Daoy (cell line): ENCODE measurements around the gene SHKBP1. TPM values are rescaled to one million over a fixed set of nuclear protein-coding genes. Genes with fewer than 3 reads are reported as not detected.
"Not testable (repeated sequence)": the region's sequence is repeated elsewhere in the genome, so short reads cannot be mapped to it uniquely, and the experiment has no call there.

Source experiments
- DNase-seq: peaks from one replicate; pipeline ENCODE4 v3.0.0-alpha.2; 2015; ENCODE audit warnings: low read depth
- total RNA-seq: library from RNA; depleted of rRNA; stranded (reverse); fragments of >200 nt; shearing (Covaris generic); gene quantifications from 2 replicates; pipeline ENCODE4 v1.2.3, GENCODE V29; 2014

SHKBP1 gene
- total RNA-seq, 1 experiment from 2014 or later, result 134 TPM

DNA sequence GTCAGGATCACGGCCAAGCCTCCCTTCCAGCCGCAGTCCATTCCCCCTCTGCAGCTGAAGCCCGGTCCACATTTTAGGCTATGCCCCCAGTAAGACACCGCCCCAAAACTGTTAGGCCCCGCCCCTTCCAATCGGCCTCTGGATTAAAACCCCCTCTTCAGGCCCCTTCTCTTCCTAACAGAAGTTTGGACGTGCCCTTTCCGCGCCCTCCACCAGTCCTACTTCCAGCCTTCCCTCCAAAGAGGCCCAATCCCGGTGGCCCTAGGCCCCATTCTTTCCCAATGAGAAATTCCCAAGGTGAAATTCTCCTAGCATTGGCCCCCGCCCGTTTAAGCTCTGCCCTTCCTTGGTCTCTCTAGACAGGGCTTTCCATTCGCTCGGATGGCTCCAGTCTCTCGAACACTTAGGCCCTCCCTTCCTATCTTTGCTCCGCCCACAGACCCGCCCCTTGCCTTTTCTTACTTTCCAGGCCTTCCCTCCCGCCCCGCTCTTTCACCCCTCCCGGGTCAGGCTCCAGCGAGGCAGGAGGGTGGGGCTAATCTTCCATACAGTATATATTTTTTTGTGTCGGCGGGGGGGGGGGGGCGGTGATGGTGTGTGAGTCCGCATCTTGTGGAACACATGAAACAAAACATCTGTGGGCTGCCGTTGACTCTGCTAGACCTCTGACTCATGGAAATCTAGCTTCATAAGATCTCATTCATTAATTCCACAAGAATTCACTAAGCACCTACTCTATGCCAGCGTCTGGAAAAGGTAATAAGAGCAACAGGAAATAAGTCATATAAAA lies 38.1 kb downstream of the SHKBP1 start:
- peak; percentile 97 for DNase-seq

DNA sequence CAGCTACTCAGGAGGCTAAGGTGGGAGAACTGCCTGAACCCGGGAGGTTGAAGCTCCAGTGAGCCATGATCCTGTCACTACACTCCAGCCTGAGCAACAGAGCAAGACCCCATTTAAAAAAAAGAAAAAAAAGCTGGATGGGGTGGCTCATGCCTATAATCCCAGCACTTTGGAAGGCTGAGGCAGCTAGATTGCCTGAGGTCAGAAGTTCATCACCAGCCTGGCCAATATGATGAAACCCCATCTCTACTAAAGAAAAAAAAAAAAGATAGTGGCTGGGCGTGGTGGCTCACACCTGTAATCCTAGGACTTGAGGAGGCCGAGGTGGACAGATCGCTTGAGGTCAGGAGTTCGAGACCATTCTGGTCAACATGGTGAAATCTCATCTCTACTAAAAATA lies 39.5 kb downstream of the SHKBP1 start:
- DNase-seq, result no peak

DNA sequence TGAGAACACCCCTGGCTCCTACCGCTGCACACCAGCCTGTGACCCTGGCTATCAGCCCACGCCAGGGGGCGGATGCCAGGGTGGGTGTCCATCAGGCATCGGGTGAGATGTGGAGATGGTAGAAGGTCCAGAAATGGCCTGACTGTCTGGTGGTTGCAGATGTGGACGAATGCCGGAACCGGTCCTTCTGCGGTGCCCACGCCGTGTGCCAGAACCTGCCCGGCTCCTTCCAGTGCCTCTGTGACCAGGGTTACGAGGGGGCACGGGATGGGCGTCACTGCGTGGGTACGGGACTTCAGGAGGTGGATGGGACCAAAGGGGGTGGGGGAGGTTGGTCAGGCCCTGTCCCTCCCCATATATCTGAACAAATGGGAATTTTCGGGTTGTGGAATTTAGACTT lies 40.3 kb downstream of the SHKBP1 start:
- no peak for DNase-seq

DNA sequence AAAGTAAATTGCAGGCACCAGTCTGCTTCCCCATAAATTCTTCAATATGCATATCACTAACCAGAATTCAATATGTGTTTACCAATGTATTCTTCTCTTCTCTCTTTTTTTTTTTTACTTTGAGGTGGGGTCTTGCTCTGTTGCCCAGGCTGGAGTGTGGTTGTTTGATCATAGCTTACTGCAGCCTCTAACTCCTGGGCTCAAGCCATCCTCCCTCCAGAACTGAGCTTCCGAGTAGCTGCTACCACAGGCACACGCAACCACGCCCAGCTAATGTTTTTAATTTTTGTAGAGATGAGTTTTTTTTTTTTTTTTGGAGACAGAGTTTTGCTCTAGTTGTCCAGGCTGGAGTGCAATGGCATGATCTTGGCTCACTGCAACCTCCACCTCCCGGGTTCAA lies 41.3 kb downstream of the SHKBP1 start:
- DNase-seq, result no peak

DNA sequence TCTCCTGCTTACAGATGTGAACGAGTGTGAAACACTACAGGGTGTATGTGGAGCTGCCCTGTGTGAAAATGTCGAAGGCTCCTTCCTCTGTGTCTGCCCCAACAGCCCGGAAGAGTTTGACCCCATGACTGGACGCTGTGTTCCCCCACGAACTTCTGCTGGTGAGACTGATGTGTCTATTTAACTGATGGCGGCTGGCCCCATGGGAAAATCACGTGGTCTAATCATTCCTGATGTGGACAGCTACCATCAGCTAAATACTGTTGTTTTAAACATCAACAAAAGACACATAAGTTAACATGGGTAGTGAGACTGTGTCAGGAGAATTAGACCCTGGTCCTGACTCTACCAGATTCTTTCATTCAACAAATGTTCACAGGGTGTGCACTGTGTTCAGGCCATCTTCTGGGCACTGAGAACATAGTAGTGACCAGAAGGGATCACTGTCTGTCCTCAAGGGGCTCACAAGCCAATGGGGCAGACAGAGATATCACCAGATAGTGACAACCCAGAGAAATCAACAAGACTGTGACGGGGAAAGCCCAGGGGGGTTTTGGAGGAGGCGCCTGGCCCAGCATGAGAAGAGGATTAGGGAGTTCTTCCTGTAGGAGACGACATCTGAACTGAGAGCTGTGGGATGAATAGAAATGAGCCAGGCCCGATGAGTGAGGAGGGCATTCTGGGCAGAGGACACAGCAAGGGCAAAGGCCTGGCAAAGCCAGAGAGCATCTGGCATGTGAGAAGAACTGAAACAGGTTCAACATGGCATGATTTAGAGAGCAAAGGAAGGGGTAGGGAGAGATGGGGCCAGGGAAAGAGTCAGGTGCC lies 42.9 kb downstream of the SHKBP1 start:
- DNase-seq, result no peak

DNA sequence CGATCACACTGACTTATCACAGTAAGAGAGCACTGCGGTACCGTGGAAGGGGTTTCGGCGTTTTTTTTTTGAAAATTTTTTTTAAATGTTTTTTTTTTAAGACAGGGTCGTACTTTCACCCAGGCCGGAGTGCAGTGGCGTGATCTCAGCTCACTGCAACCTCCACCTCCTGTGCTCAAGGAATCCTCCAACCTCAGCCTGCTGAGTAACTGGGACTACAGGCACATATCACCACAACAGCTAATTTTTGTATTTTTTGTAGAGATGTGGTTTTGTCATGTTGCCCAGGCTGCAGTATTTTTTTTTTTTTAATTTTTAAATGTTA lies 43.5 kb downstream of the SHKBP1 start:
- no peak for DNase-seq

DNA sequence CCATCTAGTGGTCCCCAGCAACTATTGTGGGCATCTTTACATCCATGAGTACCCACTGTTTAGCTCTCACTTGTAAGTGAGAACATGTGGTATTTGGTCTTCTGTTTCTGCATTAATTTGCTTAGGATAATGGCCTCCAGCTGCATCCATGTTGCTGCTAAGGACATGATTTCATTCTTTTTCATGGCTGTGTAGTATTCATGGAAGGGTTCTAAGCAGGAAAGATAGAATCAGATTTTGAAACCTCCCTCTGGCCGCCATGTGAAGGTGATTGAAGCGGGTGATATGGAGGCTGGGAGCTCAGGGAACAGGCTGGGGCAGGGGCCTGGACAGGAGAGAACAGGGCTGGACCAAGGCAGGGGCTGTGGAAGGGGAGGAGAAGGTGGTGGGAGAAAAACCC lies 44.6 kb downstream of the SHKBP1 start:
- DNase-seq, result no peak

DNA sequence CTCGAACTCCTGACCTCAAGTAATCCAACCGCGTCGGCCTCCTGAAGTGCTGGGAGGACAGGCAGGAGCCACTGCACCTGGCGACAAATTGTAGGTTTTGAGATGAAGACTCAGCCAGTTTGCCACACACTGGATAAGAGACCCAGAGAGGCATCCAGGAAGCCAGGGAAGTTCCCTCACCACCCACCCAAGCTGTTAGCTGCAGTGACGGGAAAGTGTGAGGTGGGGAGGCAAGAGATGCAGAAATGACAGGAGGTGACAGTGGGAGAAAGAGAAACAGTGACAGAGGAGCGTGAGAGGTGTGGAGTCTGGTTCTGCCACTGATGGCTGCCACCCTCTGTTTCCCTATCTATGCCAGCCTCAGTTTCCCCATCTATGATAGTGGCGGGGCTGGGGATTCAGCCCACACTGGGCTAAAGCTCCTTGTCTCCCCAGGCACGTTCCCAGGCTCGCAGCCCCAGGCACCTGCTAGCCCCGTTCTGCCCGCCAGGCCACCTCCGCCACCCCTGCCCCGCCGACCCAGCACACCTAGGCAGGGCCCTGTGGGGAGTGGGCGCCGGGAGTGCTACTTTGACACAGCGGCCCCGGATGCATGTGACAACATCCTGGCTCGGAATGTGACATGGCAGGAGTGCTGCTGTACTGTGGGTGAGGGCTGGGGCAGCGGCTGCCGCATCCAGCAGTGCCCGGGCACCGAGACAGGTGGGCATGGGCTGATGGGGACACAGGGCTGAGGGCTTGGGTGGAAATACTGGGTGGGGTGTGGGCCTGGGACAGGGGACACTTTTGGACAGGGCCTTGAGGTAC lies 45.5 kb downstream of the SHKBP1 start:
- DNase-seq, result no peak

DNA sequence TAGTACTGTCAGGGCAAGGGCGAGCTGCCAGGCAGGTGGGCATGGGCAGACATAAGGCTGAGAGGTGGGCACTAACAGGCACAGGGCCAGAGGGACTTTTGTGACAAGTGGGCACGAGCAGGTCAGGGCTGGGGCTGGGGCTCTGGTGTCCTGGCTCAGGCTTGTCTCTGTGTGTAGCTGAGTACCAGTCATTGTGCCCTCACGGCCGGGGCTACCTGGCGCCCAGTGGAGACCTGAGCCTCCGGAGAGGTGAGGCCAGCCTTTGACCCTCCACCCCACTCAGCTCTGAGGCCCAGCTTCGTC lies 46.1 kb downstream of the SHKBP1 start:
- DNase-seq, result no peak

DNA sequence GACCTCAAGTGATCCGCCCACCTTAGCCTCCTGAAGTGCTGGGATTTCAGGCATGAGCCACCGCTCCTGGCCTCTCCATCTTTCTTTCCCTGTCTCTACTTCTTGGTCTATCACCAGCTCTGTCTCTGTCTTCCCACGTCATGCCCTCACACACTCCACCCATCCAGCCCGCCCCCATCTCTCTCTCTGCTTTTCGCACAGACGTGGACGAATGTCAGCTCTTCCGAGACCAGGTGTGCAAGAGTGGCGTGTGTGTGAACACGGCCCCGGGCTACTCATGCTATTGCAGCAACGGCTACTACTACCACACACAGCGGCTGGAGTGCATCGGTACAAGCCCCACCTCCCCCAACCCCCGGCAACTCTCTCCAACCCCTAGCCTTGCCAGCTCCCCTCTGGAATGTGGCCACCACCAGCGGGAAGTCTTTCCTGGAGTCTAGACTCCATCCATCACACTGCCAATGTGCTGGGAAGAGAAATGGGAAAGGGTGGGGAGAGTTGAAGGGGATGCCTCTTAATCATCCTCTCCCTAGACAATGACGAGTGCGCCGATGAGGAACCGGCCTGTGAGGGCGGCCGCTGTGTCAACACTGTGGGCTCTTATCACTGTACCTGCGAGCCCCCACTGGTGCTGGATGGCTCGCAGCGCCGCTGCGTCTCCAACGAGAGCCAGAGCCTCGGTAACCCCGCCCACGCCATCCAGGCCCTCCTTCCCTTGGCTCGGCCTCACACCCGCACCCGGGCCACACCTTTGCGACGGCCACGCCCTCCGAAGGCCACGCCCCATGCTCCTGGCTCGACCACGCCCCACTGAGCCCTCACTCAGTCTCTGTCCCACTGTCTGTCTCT lies 47.0 kb downstream of the SHKBP1 start:
- DNase-seq, result peak; percentile 100

DNA sequence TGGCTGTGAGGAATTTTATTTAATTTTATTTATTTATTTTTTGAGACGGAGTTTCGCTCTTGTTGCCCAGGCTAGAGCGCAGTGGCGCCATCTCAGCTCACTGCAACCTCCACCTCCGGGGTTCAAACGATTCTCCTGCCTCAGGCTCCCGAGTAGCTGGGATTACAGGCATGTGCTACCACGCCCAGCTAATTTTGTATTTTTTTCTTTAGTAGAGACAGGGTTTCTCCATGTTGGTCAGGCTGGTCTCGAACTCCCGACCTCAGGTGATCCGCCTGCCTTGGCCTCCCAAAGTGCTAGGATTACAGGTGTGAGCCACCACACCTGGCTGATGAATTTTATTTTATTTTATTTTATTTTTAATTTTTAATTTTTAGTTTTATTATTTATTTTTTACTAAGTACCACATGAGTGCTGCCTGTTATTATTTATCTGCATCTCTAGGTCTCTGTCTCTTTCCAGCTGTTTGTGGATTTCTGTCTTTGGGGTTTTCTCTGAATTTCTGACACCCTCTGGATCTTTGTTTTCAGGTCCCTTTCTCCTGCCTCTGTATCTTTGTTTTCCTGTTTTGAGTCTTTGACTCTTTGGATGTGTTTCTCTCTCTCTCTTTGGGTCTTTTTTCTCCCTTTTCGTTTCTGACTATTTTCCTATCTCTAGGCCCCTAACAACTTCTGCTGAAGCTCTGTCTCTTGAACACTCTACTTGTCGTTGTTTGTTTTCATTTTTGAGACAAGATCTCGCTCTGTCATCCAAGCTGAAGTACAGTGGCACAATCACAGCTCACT lies 47.9 kb downstream of the SHKBP1 start:
- not testable (repeated sequence) for DNase-seq

DNA sequence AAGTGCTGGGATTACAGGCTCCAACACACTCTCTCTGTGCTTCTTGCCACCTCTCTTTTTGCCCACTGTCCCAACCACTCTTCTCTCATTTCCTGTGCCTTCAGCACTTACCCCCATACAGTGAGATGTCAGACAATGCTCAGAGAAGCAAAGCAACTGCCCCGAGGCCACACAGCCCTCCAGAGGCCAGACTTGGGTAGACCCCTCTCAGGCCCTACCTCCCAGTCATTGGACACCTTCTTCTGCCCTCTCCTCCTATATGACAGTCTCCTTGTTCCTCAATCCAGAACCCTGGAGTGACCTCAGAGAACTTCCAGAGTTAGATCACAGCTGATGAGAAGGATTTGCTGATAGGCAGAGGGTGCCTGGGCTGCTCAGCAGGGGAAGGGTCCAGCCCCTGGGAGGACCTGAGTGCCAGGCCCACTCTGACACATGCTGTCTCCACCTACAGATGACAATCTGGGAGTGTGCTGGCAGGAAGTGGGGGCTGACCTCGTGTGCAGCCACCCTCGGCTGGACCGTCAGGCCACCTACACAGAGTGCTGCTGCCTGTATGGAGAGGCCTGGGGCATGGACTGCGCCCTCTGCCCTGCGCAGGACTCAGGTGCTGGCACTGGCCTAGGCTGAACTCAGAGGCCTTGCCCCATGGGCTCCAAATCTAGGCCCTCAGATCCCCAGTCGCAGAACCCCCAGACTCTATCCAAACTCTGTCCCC lies 48.9 kb downstream of the SHKBP1 start:
- DNase-seq, result no peak

DNA sequence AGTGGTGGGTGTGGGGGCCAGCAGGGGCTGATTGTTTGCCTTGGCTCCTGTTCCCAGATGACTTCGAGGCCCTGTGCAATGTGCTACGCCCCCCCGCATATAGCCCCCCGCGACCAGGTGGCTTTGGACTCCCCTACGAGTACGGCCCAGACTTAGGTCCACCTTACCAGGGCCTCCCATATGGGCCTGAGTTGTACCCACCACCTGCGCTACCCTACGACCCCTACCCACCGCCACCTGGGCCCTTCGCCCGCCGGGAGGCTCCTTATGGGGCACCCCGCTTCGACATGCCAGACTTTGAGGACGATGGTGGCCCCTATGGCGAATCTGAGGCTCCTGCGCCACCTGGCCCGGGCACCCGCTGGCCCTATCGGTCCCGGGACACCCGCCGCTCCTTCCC lies 50.2 kb downstream of the SHKBP1 start:
- no peak for DNase-seq

DNA sequence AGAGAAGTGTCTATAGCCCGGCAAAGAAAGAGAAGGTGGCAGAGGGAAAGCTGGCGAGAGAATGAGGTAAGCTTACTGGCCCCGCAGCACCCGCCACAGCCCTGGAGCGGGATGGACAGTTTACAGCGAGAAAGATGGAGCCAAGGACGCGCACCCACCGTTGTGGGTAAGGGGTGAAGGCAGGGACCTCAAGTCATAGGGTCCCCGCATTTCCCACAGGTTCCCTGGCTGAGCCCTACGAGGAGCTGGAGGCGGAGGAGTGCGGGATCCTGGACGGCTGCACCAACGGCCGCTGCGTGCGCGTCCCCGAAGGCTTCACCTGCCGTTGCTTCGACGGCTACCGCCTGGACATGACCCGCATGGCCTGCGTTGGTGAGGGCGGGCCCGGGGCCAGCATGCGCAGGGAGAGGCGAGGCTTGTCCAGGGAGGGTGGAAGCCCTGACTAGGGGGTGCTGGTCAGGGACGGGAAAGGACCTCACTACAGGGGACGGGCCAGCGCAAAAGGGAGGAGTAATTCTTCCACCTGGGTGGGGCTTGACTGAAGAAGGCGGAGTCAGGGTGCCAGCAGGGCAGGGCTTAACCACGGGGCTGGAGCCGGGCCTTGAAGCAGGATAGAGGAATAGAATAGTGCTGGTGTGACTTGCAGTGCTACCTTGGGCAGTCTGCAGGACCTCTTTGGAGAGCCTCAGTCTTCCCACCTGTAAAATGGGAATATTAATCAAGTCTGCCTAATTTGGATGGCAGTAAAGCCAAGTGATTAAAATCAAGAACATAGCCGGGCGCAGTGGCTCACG lies 51.0 kb downstream of the SHKBP1 start:
- no peak for DNase-seq

DNA sequence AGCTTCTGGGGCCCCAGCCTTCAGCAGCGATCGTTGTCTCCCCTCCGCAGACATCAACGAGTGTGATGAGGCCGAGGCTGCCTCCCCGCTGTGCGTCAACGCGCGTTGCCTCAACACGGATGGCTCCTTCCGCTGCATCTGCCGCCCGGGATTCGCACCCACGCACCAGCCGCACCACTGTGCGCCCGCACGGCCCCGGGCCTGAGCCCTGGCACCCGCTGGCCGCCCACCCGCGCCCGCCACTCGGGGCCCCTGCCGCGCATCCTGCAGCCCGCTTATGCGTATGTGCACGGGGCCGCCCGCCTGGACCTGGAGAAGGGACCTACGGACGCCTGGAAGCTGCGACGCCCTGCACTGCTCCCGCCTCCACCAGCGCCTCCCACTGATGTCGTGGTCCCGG lies 52.7 kb downstream of the SHKBP1 start:
- DNase-seq, result no peak

DNA sequence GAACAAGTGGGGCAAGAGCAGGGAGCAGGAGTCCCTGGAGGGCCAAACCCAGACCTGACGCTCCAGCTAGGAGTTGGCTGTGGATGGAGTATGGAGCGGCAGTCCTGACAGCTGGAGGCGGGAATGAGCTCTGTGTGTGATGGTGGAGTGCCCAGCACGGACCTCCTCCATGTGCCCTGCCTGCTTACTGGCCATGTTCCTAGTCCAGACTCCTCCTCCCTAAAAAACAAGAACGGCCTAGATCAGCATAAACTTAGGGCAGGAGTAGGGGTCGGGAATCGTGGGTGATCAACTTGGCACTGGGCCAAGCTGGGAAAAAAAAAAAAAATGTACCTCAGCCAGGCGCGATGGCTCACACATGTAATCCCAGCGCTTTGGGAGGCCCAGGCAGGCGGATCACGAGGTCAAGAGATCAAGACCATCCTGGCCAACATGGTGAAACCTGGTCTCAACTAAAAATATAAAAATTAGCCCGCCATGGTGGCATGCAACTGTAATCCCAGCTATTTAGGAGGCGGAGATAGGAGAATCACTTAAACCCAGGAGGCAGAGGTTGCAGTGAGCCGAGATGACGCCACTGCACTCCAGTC lies 54.0 kb downstream of the SHKBP1 start:
- DNase-seq, result no peak

DNA sequence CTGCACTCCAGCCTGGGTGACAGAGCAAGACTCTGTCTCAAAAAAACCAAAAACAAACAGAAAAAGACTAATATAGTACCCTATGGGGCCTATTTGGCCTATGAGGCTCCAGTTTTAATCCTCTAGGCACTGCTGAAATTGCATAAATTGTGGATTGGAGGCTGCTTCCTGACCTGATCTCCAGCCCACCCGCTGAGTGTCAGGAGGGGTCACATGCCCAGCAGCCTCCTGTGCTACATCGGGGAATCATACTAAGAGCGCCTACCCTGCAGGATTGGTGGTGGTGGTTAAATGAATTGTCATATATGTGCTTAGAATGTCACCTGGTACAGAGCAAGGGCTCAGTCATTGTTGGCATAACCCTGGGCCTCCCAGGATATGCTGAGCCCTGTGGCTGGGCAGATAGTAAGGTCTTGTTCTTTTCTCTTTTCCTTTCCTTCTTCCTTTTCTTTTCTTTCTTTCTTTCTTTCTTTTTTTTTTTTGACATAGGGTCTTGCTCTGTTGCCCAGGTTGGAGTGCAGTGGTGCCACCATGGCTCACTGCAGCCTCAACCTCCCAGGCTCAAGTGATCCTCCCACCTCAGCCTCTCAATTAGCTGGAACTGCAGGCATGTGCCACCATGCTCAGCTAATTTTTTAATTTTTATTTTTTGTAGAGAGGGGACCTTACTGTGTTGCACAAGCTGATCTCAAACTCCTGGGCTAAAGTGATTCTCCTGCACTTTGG lies 55.8 kb downstream of the SHKBP1 start:
- DNase-seq, result no peak

DNA sequence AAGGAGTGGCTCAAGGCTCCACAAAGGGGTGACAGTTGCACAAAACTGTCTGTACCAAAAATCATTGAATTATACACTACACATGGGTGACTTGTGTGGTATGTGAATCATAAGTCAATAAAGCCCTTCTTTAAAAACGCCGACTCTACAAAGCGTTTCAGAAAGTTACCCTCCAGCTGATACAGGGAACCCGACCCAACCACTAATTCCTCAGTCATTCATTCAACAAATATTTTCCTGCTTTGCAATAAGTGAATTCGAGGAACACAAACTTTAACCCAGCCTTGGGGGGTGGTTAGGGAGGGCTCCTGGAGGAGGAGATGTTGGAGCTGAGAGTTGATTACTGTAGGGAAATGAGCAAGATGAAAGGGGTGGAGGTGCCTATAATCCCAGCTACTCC lies 56.5 kb downstream of the SHKBP1 start:
- peak; percentile 81 for DNase-seq
